A549 treated with Hydrocortisone at 1 μM for 4 hours (cell line): Measurements from ENCODE around the gene CDPF1. TPM values are rescaled to one million over a fixed set of nuclear protein-coding genes. Genes with fewer than 3 reads are reported as not detected.

Experiments used
- total RNA-seq: library from RNA; stranded (reverse); fragments of 200-300 nt; extraction: Qiagen RNA extraction; gene quantifications from 5 replicates; pipeline ENCODE4 v1.2.3, GENCODE V29; 2022

Gene CDPF1, protein sequence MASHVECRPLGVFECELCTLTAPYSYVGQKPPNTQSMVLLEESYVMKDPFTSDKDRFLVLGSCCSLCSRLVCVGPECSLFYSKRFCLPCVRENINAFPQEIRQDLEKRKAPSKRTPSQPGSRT
- 9.0 to 10.3 TPM (median 9.2 TPM) in 5 replicates for total RNA-seq

DNA sequence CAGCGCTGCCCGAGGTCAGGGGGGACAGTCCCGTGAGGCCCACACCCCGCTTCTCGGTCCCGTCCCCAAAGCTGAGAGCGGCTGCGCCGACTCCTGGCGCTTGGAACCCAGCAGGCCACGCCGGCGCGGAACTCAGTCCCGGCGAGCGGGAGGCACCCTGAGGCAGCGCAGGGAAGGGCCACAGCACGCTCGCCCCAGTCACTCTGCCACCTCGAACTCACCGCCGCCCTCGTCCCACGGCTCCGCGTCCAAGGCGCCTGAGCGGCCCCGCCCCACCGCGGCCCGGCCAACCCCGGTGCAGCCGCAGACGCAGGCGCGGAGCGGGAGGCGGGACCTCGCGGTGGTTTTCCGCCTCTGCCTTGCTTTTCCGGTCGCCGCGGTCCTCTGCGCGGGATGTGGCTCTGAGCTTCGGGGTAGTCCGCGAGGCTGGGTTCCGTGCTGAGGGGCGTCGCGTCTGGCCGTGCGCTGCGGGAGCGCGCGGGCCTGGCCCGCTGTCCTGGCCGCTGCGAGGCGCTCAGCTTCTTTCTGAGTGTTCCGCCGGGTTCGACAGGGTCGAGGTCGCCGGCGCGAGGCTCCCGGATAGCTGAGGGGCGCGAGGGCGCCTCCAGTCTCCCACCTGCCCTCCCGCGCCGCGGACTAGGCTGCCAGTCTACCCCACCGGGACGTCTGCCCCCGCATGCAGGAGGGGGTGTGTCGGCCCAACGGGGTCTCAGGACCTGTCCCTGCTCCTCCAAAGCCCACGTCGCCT is at the start of gene CDPF1:
Gene CDPF1 (minus strand): TSS at position 259 of the 748 bp plus-strand sequence. CDS start 2,009 bp downstream, outside the sequence.

DNA sequence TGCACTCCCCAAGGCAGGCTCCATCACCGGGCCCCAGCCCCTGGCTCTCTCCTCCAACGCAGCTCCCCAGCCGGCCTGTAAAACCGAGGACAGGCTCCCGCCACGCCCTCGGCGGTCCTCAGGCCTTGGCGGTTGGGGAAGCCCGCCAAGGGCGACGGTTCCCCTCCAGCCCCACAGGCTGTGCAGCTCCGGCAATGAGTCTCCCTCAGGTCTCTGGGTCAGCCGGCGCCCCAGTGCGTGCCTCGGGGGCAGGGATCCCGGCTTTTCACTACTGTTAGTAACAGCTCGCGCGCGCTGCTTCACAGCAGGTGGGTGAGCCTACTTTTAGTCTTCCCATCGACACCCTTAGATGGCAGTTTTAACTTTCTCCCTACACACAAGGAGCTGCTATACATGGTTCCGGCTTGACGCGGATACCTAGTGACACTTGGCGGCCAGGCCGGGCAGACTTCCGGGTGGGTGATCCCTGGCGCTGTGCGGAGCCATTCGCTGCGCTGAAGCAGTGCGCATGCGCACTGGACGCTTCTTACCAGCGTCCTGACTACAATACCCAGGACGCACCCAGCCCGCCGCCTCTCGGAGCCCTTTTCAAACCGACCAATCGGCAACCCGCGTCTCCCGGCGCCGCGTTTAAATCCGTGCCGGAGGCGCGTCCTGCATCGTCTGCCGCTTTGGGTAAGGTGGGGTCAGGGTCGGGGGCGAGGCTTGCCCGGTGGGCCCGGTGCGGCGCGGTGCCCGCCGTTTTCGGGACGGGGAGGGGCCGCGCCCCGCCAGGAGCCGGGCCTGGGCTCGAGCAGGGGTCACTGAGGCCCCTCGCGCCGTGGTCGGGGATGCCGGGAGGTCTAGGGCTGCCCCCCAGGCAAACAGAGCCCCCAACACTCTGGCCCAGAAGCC is 46.4 kb upstream of the CDPF1 start, which contains the start of gene GTSE1:
Gene GTSE1 (plus strand): TSS at position 614 of the 894 bp plus-strand sequence. CDS start 531 bp downstream, outside the sequence.

DNA sequence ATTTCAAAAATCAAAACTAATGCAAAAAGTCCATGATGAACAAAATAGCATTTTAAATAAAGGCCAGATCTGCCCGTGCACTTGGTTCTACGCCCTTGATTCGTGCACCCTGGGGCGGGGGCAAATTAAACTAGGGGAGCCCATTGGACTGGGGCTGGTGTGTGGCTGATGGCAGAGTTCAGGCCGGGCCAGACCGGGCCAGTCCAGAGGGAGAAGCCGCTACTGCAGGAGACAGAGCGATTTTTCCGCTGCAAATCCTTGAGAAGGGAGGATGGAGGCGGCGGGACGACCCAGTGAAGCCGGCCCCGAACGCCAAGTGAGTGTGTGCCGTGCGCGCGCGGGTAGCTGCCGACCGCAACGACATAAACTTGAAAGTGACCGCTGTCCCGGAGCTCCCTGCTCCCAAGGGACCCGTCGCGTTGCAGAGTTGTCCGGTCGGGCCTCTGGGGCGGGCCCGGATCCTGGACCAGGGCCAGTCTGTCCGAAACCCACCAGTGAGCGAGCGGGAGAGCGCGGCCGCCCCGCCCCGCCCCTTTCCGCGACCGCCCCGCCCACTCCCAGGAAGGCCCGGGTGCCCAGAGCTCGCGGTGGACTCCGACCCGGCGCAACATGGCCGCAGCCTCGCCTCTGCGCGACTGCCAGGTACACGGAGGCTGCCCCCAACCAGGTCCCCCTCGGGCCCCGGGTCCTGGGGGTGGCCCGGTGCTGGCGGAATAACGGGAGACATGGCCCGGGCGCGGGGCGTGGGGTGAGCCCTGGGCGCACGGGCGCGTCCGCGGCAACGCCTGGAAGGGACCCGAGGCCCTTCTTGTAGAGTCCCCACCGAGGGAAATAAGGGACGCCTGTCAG is 17.6 kb upstream of the CDPF1 start, which contains the start of gene TTC38:
Gene TTC38 (plus strand): TSS at position 578 of the 849 bp plus-strand sequence. CDS start 32 bp downstream, at position 610.

DNA sequence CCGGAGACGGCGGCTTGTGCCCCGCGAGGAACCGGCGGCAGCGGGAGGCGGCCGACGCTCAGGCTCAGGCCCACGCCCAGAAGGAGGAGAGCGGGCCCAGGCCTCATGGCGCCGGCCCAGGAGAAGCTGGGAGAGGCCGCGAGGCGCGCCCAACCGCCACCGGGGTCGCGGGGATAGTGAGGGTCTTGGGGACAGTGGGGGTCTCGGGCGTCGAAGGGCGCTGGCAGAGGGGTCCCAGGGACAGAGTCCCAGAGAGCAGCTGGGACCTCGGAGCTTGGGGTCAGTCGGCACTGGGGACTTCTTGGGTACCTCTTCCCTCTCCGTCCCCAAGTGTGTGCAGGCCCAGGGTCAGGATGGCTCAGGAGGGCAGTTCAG is 13.1 kb upstream of the CDPF1 start, which contains the start of gene PKDREJ:
Gene PKDREJ (minus strand): TSS at position 128 of the 375 bp plus-strand sequence. CDS start 21 bp downstream, at position 107.

Other genes with a start within 250 kb of the CDPF1 start
- gene PPARA, start 99.8 kb downstream of the CDPF1 start, total RNA-seq: 0.98 to 2.4 TPM (median 1.9 TPM) in 5 replicates
- not detected in 5 replicates for gene PKDREJ, start 13.1 kb upstream of the CDPF1 start, total RNA-seq
- gene TTC38, start 17.7 kb upstream of the CDPF1 start, total RNA-seq: 12.6 to 17.6 TPM (median 13.5 TPM) in 5 replicates
- 30.2 to 35.3 TPM (median 32.0 TPM) in 5 replicates for gene GTSE1, start 46.6 kb upstream of the CDPF1 start, total RNA-seq
- 36.4 to 37.4 TPM (median 37.0 TPM) in 5 replicates for gene TRMU, start 85.4 kb upstream of the CDPF1 start, total RNA-seq